ENCODE results near the gene MSL3B.

MSL3B gene

GRCh38 chr2:233816334-233816733 lies 51.9 kb downstream of the MSL3B start:
- DNase-seq, result no peak

- DNase-seq, result no peak
These were observed 52.3 kb downstream of the MSL3B start for GRCh38 chr2:233815861-233816260.

Measured in KG1 (cell line).